NCI-H2107 (cell line): ENCODE measurements around the gene SLU7.

Source experiments
- DNase-seq: peaks from one replicate; lab custom pipeline; 2025; lab: John Stamatoyannopoulos, UW

SLU7 gene

GRCh38 chr5:160367261-160367660 lies 51.6 kb downstream of the SLU7 start:
- no peak for DNase-seq

GRCh38 chr5:160366230-160366629 lies 52.7 kb downstream of the SLU7 start:
- DNase-seq: no peak

- DNase-seq: no peak
These were observed 55.1 kb downstream of the SLU7 start for GRCh38 chr5:160363660-160364395.

GRCh38 chr5:160363211-160363610 lies 55.7 kb downstream of the SLU7 start:
- no peak for DNase-seq

- no peak for DNase-seq
These were observed 57.2 kb downstream of the SLU7 start for GRCh38 chr5:160361624-160362228.

GRCh38 chr5:160360310-160360709 lies 58.6 kb downstream of the SLU7 start:
- DNase-seq: no peak

- no peak for DNase-seq
These were observed 59.1 kb downstream of the SLU7 start for GRCh38 chr5:160359816-160360215.

- no peak for DNase-seq
These were observed 59.6 kb downstream of the SLU7 start for GRCh38 chr5:160359242-160359641.

- DNase-seq: no peak
These were observed 60.9 kb downstream of the SLU7 start for GRCh38 chr5:160357861-160358411.

- no peak for DNase-seq
These were observed 61.5 kb downstream of the SLU7 start for GRCh38 chr5:160357394-160357793.

GRCh38 chr5:160356550-160357347 lies 62.1 kb downstream of the SLU7 start:
- DNase-seq: no peak

GRCh38 chr5:160354666-160355065 lies 64.2 kb downstream of the SLU7 start:
- no peak for DNase-seq

- no peak for DNase-seq
These were observed 65.5 kb downstream of the SLU7 start for GRCh38 chr5:160353379-160353778.

- DNase-seq: no peak
These were observed 66.6 kb downstream of the SLU7 start for GRCh38 chr5:160352308-160352707.
